Activated CD4-positive, alpha-beta T cell treated with anti-CD3 and anti-CD28 coated beads for 24 hours (primary cell): ENCODE data around the gene RBSN.
A peak's percentile ranks its signal among the peaks of the same experiment; 100 is the strongest.

ENCODE experiments used
- DNase-seq, 2 donors: peaks; one replicate each; pipeline ENCODE4 v3.0.0-alpha.2; 2020; ENCODE audit warnings: low read depth in 2 of 2

The RBSN gene

DNA sequence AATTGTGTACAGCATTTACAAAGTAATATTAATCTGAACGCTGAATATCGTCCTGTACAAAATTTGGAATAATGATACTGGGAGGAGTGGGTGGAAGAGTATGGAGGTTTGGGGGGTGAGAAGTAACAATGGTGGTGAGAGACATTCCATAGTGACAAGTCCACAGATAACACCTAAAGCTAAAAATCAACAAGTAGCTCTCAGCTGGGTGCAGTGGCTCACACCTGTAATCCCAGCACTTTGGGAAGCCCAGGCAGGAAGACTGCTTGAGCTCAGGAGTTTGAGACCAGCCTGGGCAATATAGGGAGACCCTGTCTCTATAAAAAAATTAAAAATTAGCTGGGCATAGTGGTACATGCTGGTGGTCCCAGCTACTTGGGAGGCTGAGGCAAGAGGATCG lies 38.9 kb downstream of the RBSN start:
- no peak for DNase-seq

DNA sequence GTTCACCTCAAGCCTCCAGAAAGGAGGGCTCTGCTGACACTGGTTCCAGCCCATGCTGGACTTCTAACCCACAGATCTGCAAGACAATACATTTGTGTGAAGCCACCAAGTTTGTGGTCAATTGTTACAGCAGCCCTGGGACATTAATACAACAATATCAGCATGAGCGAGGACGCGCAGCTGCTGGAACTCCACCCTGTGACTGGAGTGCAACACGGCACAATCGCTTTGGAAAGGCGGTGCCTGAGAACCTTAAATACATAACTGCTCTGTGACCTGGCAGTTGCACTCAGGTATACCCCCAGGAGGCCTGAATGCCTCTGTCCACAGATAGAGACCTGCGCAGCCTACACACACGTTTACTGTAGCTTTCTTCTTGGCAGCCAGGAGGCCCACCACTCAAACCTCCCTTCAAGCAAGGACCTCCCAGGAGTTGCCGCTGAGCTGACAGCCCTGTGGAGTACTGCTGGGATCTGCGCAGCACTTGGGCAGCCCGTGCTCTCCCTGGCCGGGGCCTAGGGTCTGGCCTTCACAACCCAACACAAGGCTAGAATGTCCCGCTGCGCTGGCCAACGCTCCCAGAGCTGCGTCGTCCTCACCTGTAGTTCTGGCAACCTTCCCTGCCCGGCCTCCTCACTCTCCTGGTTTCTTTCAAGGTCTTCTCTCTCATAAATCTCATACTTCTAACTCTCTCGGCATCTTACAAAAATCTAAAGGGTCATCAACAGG lies 42.1 kb downstream of the RBSN start:
- DNase-seq, result no peak

DNA sequence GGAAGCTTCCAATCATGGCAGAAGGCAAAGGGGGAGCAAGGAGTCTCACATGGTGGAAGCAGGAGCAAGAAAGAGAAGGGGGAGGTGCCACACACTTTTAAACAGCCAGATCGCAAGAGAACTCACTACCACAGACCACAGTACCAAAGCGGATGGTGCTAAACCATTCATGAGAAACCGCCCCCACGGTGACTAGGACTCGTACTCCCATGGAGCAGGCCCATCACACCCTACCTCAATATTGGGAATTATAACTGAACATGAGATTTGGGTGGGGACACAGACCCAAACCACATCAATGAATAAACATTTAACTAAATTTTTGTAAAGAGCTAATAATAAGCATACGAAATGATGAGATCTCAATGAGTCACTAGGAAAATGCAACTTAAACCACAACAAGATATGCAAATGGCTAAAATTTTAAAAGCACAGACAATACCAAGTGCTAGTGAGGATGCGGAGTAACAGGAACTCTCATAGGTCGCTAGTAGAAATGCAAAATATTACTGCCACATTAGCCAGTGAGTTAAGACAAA lies 43.9 kb downstream of the RBSN start:
- peak; percentile 38 to 55 for DNase-seq

DNA sequence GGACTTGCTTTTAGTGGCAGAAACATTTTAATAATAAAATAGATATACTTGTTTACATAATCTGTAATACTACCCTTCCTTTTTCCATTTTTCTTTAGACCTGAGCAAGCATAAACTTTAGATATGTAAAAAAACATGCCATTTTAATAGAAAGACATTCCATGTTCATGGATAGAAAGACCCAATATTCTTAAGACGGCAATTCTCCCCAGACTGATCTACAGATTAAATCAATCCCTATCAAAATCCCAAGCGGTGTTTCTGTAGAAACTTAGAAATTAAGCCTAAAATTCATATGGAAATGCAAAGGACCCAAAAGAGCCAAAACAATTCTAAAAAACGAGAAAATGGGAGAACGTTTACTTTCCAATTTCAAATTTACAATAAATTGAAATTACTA lies 45.4 kb downstream of the RBSN start:
- no peak for DNase-seq

DNA sequence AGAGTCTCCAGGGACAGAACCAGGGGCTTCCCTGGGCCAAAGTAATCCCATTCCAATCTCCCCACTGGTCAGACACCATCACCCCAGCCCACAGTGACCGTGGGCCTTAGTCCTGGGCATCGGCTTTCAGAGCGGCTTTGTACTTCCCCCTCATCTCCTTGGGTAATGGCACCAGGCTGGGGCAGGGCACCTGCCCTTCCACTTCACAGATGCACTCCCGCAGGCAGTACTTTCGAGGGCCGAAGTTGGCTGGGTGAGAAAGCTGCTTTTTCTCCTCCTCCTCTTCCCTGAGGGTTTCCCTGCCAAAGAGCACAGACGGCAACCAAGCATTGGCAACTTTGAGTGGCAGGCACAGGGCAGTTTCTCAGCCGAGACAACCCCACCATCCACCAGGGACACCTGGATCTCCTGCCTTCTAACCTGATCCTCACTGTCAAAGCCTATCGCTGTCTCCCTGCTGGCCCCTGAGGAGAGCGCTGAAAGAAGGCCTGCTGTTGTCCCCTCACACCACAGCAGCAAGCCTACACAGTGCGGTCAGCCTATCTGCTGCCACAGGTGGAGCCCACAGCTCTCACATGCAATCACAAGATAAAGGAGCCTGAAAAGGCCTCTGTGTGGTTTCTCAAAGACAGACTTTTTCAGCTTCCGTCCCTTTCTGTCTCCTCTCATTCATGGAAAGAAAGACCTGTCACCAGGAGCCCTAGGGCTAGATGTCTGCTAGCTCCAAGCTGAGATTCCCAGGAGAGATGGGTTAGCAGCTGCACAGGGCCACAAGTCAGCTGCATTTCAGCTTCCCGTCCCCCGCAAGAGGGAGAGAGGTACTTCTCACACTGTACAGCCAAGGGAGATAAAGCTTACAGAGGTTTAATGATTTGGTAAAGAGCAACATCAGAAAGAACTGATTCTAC lies 46.4 kb downstream of the RBSN start:
- no peak for DNase-seq

DNA sequence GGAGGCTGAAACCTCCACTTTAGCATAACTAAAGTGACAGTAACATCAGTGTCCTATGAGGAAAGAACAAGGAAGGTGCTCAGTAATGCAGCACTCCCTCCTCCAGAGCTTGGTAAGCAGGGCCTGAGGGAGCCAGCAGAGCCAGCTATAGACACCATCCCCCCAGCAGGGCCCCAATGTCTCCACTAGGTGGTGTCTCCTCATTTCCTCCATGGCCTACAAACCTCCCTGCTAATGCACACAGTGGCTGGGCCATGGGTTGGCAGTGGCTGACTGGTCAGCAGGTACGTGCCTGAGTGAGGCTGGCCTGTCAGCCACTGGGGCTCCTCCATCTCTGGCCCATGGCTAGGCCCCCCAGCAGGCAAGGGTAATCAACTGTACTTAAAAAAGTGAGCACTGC lies 47.4 kb downstream of the RBSN start:
- DNase-seq, result peak in 1 of 2 donors; percentile 36

DNA sequence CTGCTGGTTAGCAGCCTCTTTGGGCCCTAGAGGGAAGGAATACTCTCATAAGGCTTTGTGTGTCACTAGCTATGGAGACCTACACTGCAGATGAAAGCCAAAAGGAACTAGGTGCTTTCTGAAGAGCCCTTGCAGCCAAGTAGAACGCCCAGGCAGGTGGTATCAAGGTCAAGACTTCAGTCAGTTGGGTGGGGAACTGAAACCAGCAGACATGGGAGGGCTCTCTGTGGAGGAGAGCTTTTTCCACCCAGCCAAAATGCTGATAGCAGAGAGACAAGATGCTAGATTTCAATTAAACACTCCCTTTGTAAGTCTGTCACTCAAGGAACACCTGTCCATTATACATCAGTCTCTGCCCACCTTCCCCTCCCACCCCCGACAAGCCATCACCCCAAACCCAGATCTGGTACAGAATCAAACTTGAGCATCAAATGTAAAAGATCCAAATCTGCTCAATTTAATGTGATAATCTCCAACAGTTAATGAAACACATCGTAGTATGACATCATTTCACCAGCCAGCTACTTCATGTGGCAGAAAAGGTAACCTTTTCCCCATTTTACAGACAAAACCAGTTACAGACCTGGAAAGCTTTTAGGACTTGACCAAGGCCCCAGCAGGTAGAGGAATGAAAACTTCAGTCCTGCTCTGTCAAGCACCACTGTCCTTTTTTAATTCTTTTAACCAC lies 48.4 kb downstream of the RBSN start:
- DNase-seq, result no peak

DNA sequence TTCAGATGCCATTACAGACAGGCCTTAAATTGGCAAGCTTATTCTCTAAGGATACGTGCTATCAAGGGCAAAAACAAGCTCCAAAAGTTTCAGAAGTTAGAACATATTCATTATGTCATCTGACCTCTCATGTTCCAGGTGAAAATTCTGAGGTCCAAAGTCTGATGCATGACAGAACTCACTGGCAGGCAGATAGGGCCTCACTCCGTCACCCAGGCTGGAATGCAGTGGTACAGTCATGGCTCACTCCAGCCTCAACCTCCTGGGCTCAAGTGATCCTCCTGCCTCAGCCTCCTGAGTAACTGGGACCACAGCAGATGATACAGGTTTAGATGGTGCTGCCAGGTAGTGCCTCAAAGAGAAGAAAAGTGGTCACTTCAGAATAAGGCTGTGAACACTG lies 49.4 kb downstream of the RBSN start:
- DNase-seq, result no peak

DNA sequence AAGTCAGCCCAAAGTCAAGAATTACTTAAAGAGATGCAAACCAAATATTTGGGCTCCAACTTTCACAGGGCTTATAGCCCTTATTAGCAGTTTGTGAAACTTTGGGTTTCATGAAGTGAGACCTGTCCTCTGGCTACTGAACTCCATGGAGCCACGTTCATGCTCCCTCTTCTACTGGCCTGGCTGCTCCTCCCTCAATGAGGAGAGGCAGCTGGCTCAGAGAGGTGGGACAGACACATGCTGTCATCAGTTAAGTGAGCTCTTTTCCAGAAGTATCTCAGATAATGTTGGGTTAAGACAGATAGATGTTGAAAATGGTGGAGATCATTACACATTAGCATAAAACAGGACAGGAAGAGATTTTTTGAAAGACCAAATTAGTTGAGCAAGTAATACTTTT lies 53.3 kb downstream of the RBSN start:
- DNase-seq, result no peak

DNA sequence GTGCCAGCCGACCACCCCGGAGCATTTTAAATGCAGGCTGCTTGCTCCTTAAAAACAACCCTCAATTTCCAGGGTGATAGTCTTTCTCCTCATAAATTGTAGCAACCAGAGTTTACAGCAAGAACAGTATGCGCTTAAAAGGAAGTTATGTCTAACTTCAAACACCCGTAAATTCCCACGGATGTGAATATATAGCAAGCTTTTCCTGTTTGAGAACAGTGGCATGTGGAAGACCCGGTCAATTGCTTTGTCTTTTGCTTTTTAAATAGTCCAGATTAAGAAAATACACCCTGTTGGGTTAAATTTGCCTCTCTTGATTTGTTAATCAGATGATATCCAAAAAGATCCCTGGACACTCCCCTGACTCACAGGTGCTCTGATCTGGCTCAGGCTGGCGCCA lies 54.6 kb downstream of the RBSN start:
- no peak for DNase-seq

DNA sequence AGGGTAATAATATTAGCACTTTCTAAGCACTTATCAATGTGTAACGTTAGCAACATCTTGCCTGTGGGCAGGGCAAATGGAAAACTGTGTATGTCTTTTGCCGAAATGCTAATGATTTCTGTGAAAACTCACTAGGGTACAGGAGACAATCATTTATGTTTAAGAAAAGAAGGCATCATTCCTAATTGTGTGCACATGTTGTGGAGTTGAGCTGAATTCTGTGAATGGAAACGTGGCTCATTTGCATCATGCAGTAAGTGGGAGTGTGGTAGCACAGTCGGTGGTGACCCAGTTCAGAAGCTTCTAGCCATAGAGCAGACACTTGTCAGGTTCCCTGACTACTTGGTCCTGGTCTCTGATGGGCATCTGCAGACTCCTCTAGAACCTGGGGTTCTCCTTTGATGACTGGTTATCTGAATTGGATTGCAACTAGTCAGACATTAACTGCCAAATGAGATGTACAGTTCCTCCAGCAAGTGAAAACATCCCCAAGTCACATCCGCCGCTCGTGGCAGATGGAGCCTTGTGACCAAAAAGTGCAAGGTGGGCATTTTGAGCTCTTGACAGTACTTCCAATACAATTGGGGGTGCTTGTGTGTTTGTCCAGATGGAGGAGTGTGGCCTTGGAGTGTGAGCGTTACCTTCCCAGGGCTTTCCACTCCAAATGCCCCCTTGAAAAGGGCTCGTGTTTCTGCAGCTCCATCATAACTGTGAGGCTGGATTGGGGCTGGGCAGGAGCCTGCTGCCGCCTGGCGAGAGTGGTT lies 55.4 kb downstream of the RBSN start:
- DNase-seq, result no peak

DNA sequence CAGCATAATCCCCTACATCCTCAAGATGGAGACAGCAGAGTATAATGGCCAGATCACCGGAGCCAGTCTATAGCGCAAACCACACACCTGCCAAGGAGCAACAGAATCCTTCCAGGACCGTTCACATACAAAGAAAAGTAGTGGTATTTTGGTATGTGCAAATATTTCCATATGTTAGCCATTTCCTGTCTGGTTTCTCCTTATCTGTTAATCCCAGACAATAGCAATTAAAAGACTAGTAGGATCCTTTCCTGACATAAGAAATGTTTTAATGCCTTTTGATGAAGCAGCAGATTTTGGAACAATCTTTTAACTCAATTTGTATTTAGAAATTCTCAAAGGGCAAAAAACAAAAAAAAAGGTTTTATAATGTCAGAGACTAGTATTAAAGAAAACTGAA lies 56.0 kb downstream of the RBSN start:
- DNase-seq, result no peak

DNA sequence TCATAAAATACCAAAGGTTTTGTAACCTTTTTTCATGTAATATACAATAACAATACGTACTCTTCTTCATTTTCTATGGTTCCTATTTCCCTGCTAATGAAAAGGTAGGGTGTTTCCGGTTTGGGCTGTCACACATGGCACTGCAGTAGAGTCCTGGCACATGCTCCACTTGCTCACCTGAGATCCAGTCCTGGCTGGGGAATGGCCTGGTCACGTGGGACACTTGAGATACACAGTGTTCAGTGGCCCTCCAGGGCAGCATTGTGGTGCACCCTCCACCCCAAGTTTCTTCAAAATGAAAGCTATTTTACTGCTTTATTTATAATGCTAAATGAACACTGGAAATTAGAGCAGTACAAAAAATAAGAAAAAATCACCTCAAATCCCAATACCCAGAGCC lies 57.0 kb downstream of the RBSN start:
- DNase-seq, result no peak

DNA sequence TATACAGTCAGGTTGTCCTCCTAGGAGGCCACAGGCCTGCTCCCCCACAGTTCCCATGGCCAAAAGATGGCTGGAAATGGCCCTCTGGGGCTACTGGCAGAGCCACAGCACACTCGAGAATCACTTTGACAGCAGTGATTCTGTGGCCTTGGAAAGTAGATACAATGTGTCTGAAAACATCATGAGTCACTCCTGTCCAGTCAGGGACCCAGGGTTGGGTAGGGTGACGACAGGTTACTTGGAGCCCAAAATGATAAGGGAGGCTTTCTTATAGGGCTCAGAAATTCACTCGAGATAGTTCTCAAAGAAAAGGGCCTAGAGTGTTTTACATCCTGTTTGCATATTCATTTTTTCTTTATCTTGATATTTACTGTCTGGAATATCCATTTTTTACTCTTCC lies 58.1 kb downstream of the RBSN start:
- no peak for DNase-seq

DNA sequence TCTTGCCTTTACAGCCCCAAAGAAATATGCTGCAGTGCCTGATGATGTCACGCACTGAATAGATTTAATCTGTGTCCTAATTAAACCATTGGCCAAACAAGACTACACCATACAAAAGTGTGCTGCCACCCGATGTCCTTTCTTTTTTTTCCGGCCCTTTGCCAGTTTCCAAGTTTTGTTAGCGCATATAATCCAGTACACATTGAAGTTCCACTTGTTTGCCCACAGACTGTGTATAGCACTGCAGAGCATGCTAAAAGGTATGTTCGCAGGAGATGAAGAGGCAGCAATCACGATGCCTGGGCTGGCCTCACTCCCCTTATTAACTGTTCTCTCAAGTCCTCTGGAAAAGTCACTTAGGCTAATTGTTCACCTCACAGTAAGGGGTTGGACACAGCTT lies 60.6 kb downstream of the RBSN start:
- DNase-seq, result no peak

DNA sequence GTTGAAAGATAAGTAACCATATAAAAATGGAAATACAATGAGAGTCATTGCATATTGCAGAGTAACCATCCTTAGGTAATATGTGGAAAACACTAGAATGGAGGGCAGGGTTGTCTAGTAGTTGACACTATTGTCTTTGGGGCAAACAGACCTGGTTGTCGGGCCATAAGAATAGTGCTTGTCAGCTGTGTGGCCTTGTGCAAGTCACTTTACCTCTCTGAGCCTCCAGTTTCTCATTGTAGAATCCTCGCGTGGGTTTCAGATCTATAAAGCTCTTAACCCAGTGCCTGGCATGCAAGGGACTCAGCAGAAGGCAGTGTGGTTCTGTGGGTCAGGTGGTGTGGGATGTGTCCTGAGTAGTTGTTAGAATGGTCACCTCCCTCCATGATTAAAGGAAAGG lies 65.8 kb downstream of the RBSN start:
- no peak for DNase-seq

DNA sequence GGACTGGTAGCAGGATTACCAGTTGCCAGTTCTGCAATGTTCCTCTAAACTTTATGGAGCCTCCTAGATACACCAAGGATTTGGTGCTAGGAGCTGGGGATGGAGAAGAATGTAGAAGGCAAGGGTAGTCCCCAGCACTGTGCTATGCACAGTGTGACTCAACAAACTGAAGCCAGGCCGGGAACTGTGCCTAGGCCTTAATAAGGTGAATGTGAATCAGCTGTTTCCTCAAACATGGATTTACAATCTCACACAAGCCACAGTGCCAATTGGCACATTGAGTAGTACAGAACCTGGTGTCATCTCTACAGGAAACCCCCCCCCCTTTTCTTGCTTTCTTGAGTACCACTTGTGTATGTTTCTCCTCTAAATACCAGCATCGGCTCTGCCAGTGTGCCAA lies 66.3 kb downstream of the RBSN start:
- DNase-seq, result no peak

DNA sequence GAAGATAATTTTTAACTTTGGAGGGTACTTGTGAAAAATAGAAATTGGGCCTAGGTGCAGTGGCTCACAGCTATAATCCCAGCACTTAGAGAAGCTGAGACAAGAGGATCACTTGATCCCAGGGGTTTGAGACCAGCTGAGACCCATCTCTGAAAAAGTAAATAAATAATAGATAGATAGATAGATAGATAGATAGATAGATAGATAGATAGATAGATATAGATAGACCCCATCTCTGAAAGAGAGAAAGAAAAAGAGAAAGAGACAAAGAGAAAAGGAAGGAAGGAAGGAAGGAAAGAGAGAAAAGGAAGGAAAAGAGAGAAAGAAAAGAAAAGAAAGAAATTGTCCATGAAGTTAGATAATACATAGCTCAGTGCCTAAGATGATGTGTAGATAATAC lies 69.3 kb downstream of the RBSN start:
- no peak for DNase-seq

DNA sequence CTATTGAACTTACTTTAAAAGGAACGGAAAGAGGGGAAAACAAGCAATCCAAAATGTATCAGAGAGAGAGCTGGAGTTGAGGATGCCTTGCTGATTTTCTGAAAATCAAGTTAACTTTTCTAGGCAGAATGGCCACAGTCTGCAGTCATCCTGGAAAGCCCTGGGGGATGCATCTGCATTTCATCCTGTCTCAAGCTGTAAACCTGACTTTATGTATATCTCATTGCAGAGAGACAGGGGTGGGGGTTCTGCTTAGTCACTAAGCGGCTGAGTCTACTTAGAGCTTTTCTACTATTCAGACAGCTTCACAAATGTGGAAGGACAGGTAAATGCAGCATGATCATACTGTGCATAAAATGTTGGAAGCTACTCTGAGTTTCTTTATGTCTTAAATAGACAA lies 75.2 kb downstream of the RBSN start:
- no peak for DNase-seq

DNA sequence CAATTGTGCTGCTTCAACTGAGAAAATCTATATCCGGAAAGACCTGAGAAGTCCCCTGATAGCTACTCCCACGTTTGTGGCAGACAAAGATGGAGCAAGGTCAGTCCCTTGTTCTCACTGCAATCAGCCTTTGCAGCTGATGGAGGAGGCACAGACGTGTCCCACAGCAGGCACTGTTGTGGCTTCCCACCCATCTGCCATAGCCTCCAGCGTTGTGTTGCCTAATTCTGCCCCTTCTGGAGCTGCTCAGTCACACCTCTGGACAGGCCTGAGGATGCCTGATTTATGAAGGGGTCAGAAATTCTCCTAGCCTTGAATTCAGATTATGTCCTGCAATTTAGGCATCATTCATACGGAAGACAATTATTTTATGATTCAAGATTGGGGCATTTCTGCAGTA lies 75.7 kb downstream of the RBSN start:
- DNase-seq, result no peak
